Heart left ventricle (tissue), 16 donors: ENCODE results near the gene MLIP. TPM values are rescaled to one million over a fixed set of nuclear protein-coding genes. Genes with fewer than 3 reads are reported as not detected.

Source experiments
- ATAC-seq, 4 donors: fragments of 200-7000 bp; cut with Tn5 transposase; one replicate each; pipeline ENCODE4 v1.9.1; 2020 to 2022; ENCODE audit warnings: moderate library complexity in 4 of 4, mild to moderate bottlenecking in 3 of 4, moderate number of reproducible peaks in 1 of 4
- DNase-seq, 5 donors: peaks; one replicate each; pipeline ENCODE4 v3.0.0-alpha.2; 2020
- H3K27ac ChIP-seq, 12 donors: fragments of 200-600 bp; sonication (generic) in 4 of 12; one replicate each; pipeline versions ENCODE4 v1.5.0 to v1.8.0; 2016 to 2022; ENCODE audit warnings: mild to moderate bottlenecking in 2 of 12
- H3K27me3 ChIP-seq, 9 donors: fragments of 200-600 bp; sonication (generic) in 2 of 9; one replicate each; pipeline versions ENCODE4 v1.5.1 to v1.8.0; 2016 to 2022; ENCODE audit warnings: mild to moderate bottlenecking in 3 of 9
- H3K36me3 ChIP-seq, 9 donors: fragments of 200-600 bp; sonication (generic) in 2 of 9; one replicate each; pipeline versions ENCODE4 v1.5.0 to v1.8.0; 2018 to 2022; ENCODE audit warnings: mild to moderate bottlenecking in 2 of 9
- H3K4me1 ChIP-seq, 12 donors: fragments of 200-600 bp; sonication (generic) in 4 of 12; one replicate each; pipeline versions ENCODE4 v1.5.0 to v1.8.0; 2016 to 2022; ENCODE audit warnings: mild to moderate bottlenecking in 3 of 12
- H3K4me3 ChIP-seq, 12 donors: fragments of 200-600 bp; sonication (generic) in 4 of 12; one replicate each; pipeline versions ENCODE4 v1.5.0 to v1.8.0; 2017 to 2022; ENCODE audit warnings: mild to moderate bottlenecking in 9 of 12, moderate library complexity in 4 of 12
- H3K9me3 ChIP-seq, 12 donors: fragments of 200-600 bp; sonication (generic) in 4 of 12; one replicate each; pipeline versions ENCODE4 v1.5.0 to v1.8.0; 2016 to 2022; ENCODE audit warnings: mild to moderate bottlenecking in 1 of 12
- CTCF ChIP-seq, 12 donors: fragments of 200-600 bp; sonication (generic) in 4 of 12; IDR thresholded peaks; one replicate each; pipeline versions ENCODE4 v1.5.0 to v1.8.0; 2018 to 2022; ENCODE audit warnings: antibody characterized with exemption in 12 of 12, mild to moderate bottlenecking in 5 of 12
- POLR2A ChIP-seq, 2 donors: fragments of 450-650 bp; IDR thresholded peaks; one replicate each; pipeline ENCODE4 v1.6.1; 2017; ENCODE audit warnings: antibody characterized with exemption in 2 of 2, mild to moderate bottlenecking in 2 of 2, moderate library complexity in 2 of 2
- WGBS, 4 donors: extraction: QIAGEN DNeasy Blood & Tissue Kit in 2 of 4; methylation state at CpG; one replicate each; pipeline versions ENCODE4 v1.1.5 to v1.1.7; 2013 to 2018; 5-methylcytosine and 5-hydroxymethylcytosine counted together
- intact Hi-C, 10 donors: fragments of 100-400 bp; cut with DNase I; formaldehyde crosslinking; loops; one replicate each; pipeline versions ENCODE4 v1.11.1 to v1.14.2; 2022
- polyA plus RNA-seq, 2 donors: library from polyadenylated mRNA; stranded (reverse); fragments of 200-250 nt; gene quantifications; one replicate each; pipeline ENCODE4 v1.2.3, GENCODE V29; 2013
- total RNA-seq, 9 donors: library from RNA; depleted of rRNA in 2 of 9; stranded (reverse); fragments of >200 nt in 2 of 9; fragmentation: NEBNext Ultra II Directional in 3 of 9; extraction: Animal tissue kit (Norgen Biotek cat#: 25700) in 3 of 9; gene quantifications; one replicate each; pipeline versions ENCODE4 v1.1.0 to v1.2.4, GENCODE V29; 2016 to 2023
- donor health status: ischemic (EF 13 %, LVEDD 7.1; RV severe dilation, severe dysfunction).
- donor health status: healthy with polysubstance abuse.
- donor health status: DM: no; HTN: yes; CAD: no.
- donor health status: DM: no; HTN: no; CAD: no.
- donor health status: ischemic (EF 25% LVEDD 6.9; RV normal size, moderate dysfunction).
- donor health status: ischemic (EF 25% LVEDD 5.7; RV mildly dilated, moderate dysfunction).
- donor health status: healthy.
- donor health status: DM: yes; HTN: yes; CAD: no.
- donor health status: ischemic (EF 35%, LVEDD 5.7; RV mildly dilated, moderate dysfunction).
- donor health status: nonischemic (EF 11% LVEDD 7.7; RV severe dilation, severe dysfunction).
- donor health status: DM: yes; HTN: yes; CAD: no.
- donor health status: PGD.
- donor health status: ischemic (EF 29% LVEDD 5.4; RV normal size, mild dysfunction).
- donor health status: nonischemic (EF 23%, LVEDD 6.1; RV moderate dilation, normal function).

The MLIP gene
- total and polyA plus RNA-seq, 11 donors, result 130 to 522 (median 360) TPM

- TF ChIP-seq CTCF (IDR thresholded peaks at IDR 0.05), result no peak
- TF ChIP-seq POLR2A (IDR thresholded peaks at IDR 0.05), result no peak
- H3K27me3 ChIP-seq, result no peaks in the 10 kb centered on the region
- H3K27ac ChIP-seq, result peak overlapping the region; percentile 10 to 82 (median 60)
- no peak for DNase-seq
- no peak for ATAC-seq
- H3K4me3 ChIP-seq, result no peak overlapping the region
- no peaks in the 10 kb centered on the region for H3K36me3 ChIP-seq
- no peaks in the 10 kb centered on the region for H3K9me3 ChIP-seq
- WGBS, 4 donors, result 10 to 42% (median 27%) methylated on average over 1 of the region's 1 CpG
- intact Hi-C loops, result no loop called here
- peaks cover 0 to 78% (median 45%) of the 10 kb centered on the region in 12 donors for H3K4me1 ChIP-seq
These were observed 24.8 kb upstream of the MLIP start for GRCh38 chr6:54086439-54086838.

GRCh38 chr6:54087721-54088120 is 23.5 kb upstream of the MLIP start:
- no peaks in the 10 kb centered on the region for H3K9me3 ChIP-seq
- DNase-seq, result peak in 1 of 5 donors; percentile 17
- H3K4me1 ChIP-seq, result peaks cover 0 to 80% (median 48%) of the 10 kb centered on the region in 12 donors
- intact Hi-C loops, result no loop called here
- H3K27ac ChIP-seq, result peak overlapping the region in 5 of 12 donors; percentile 0 to 82 (median 25)
- no peak overlapping the region for H3K4me3 ChIP-seq
- no peaks in the 10 kb centered on the region for H3K27me3 ChIP-seq
- no peaks in the 10 kb centered on the region for H3K36me3 ChIP-seq
- 39 to 57% (median 46%) methylated on average over 2 of the region's 2 CpGs for WGBS, 4 donors
- ATAC-seq, result no peak
- TF ChIP-seq POLR2A (IDR thresholded peaks at IDR 0.05) (no peak), CTCF (IDR thresholded peaks at IDR 0.05) (no peak)

GRCh38 chr6:54093326-54093948 is 17.8 kb upstream of the MLIP start:
- no peak for TF ChIP-seq POLR2A (IDR thresholded peaks at IDR 0.05)
- no peak for TF ChIP-seq CTCF (IDR thresholded peaks at IDR 0.05)
- H3K4me1 ChIP-seq, result peaks cover 0 to 52% (median 13%) of the 10 kb centered on the region in 12 donors
- 43 to 58% (median 45%) methylated on average over 6 of the region's 6 CpGs for WGBS, 4 donors
- no peak overlapping the region for H3K4me3 ChIP-seq
- intact Hi-C loops, result no loop called here
- DNase-seq (no peak), ATAC-seq (peak in 1 of 4 donors; percentile 18)
- H3K9me3 ChIP-seq, result no peaks in the 10 kb centered on the region
- peaks cover 0 to 5% (median 0%) of the 10 kb centered on the region in 9 donors for H3K36me3 ChIP-seq
- H3K27me3 ChIP-seq, result no peaks in the 10 kb centered on the region
- no peak overlapping the region for H3K27ac ChIP-seq

GRCh38 chr6:54094293-54094692 is 16.9 kb upstream of the MLIP start:
- Histone ChIP-seq H3K4me1 (peaks cover 0 to 44% (median 12%) of the 10 kb centered on the region in 12 donors), H3K36me3 (peaks cover 0 to 5% (median 0%) of the 10 kb centered on the region in 9 donors), H3K27me3 (no peaks in the 10 kb centered on the region), H3K4me3 (no peak overlapping the region), H3K9me3 (no peaks in the 10 kb centered on the region), H3K27ac (no peak overlapping the region)
- DNase-seq (no peak), ATAC-seq (no peak)
- TF ChIP-seq CTCF (IDR thresholded peaks at IDR 0.05), result no peak
- intact Hi-C loops, result no loop called here
